Measurements from ENCODE around the gene FAAP20. TPM values are rescaled to one million over a fixed set of nuclear protein-coding genes. Genes with fewer than 3 reads are reported as not detected.

Gene FAAP20
- total RNA-seq, 2 experiments from 2014 or later = 61.3 to 66.2 TPM

DNA sequence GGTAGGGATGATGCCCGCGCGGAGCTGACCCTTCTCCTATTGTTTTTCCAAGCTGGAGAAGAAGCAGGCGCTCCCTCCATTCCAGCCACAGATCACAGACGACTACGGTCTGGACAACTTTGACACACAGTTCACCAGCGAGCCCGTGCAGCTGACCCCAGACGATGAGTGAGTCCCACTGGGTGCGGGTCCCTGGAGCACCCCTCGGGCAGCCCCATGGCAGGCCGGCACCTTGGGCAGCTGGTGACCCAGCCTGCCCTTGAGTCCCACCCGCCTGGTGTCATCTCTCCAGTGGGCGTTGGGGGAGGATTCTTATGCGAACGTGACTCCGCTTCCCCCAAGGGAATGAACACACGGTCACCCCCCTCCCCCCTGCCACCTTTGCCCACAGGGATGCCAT is 10.0 kb downstream of the FAAP20 start:
- no peaks in the 10 kb centered on the region for H3K9me3 Mint-ChIP-seq
- CTCF ChIA-PET = interaction anchor here (1.8 kb wide), 1 partner anchor 10 kb away, joined by 7 read pairs; no protein-coding TSS in a partner anchor

GRCh38 chr1:2183937-2184334 is 10.6 kb downstream of the FAAP20 start:
- Mint-ChIP-seq H3K27ac (no peak overlapping the region), H3K9me3 (no peaks in the 10 kb centered on the region), H3K4me3 (no peak overlapping the region), H3K27me3 (no peaks in the 10 kb centered on the region), H3K4me1 (no peaks in the 10 kb centered on the region), H3K36me3 (ENCODE audit: low read depth) (no peaks in the 10 kb centered on the region)
- ChIA-PET POLR2A (no interaction called here), CTCF (no interaction called here)
- DNase-seq = no peak

More for the DNA sequence above, 10.0 kb downstream of the FAAP20 start:
- Mint-ChIP-seq H3K4me3 (no peak overlapping the region), H3K27me3 (no peaks in the 10 kb centered on the region), H3K36me3 (ENCODE audit: low read depth) (no peaks in the 10 kb centered on the region), H3K27ac (no peak overlapping the region), H3K4me1 (peaks cover 2% of the 10 kb centered on the region)
- POLR2A ChIA-PET = no interaction called here
- no peak for DNase-seq

- ChIA-PET POLR2A (no interaction called here), CTCF (interaction anchor here (1.6 kb wide), 1 partner anchor 8 kb away, joined by 7 read pairs; no protein-coding TSS in a partner anchor)
- H3K27me3 Mint-ChIP-seq = no peaks in the 10 kb centered on the region
- no peaks in the 10 kb centered on the region for H3K36me3 Mint-ChIP-seq (ENCODE audit: low read depth)
- no peaks in the 10 kb centered on the region for H3K9me3 Mint-ChIP-seq
- no peak for DNase-seq
- peak overlapping the region; percentile 1 for H3K27ac Mint-ChIP-seq
- H3K4me1 Mint-ChIP-seq = no peaks in the 10 kb centered on the region
- H3K4me3 Mint-ChIP-seq = no peak overlapping the region
Measured at GRCh38 chr1:2182376-2182775, 12.2 kb downstream of the FAAP20 start.

- no peak overlapping the region for H3K27ac Mint-ChIP-seq
- no peaks in the 10 kb centered on the region for H3K27me3 Mint-ChIP-seq
- H3K4me3 Mint-ChIP-seq = no peak overlapping the region
- no peaks in the 10 kb centered on the region for H3K36me3 Mint-ChIP-seq (ENCODE audit: low read depth)
- no peak for DNase-seq
- ChIA-PET CTCF (no interaction called here), POLR2A (no interaction called here)
- H3K4me1 Mint-ChIP-seq = no peaks in the 10 kb centered on the region
- H3K9me3 Mint-ChIP-seq = no peaks in the 10 kb centered on the region
Measured at GRCh38 chr1:2181752-2182151, 12.8 kb downstream of the FAAP20 start.

DNA sequence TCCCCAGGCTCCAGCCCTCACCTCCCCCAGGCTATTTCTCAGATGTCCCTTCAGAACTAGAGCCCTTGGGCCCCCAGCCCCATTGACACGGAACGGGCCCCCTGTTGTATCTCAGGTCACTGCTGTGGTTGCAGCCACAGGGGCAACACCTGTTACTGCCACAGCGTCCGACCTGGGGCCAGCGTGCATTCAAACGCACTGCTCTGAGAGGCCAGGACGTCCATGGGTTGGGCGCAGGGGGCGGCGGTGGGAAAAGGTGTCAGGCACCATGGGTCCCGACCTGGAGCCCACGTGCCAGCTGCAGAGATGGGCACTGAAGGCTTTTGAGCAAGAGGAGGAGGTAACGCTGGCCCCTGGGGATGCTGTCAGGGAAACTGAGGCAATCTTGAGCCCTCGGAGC is 13.3 kb downstream of the FAAP20 start:
- CTCF ChIA-PET = no interaction called here

GRCh38 chr1:2180297-2181245 is 14.0 kb downstream of the FAAP20 start:
- ChIA-PET CTCF (no interaction called here), POLR2A (no interaction called here)
- Mint-ChIP-seq H3K4me1 (no peaks in the 10 kb centered on the region), H3K9me3 (no peaks in the 10 kb centered on the region), H3K36me3 (ENCODE audit: low read depth) (no peaks in the 10 kb centered on the region), H3K4me3 (no peak overlapping the region), H3K27me3 (no peaks in the 10 kb centered on the region), H3K27ac (no peak overlapping the region)
- DNase-seq = no peak

More for the DNA sequence above, 13.3 kb downstream of the FAAP20 start:
- no peaks in the 10 kb centered on the region for H3K4me1 Mint-ChIP-seq
- POLR2A ChIA-PET = no interaction called here
- DNase-seq = no peak
- H3K9me3 Mint-ChIP-seq = no peaks in the 10 kb centered on the region
- no peak overlapping the region for H3K27ac Mint-ChIP-seq
- no peak overlapping the region for H3K4me3 Mint-ChIP-seq
- H3K36me3 Mint-ChIP-seq (ENCODE audit: low read depth) = no peaks in the 10 kb centered on the region
- no peaks in the 10 kb centered on the region for H3K27me3 Mint-ChIP-seq

- no peak for DNase-seq
- no peaks in the 10 kb centered on the region for H3K36me3 Mint-ChIP-seq (ENCODE audit: low read depth)
- no peak overlapping the region for H3K27ac Mint-ChIP-seq
- ChIA-PET POLR2A (no interaction called here), CTCF (no interaction called here)
- H3K9me3 Mint-ChIP-seq = no peaks in the 10 kb centered on the region
- H3K27me3 Mint-ChIP-seq = no peaks in the 10 kb centered on the region
- peaks cover 2% of the 10 kb centered on the region for H3K4me1 Mint-ChIP-seq
- H3K4me3 Mint-ChIP-seq = no peak overlapping the region
Measured at GRCh38 chr1:2179283-2180013, 15.1 kb downstream of the FAAP20 start.

DNA sequence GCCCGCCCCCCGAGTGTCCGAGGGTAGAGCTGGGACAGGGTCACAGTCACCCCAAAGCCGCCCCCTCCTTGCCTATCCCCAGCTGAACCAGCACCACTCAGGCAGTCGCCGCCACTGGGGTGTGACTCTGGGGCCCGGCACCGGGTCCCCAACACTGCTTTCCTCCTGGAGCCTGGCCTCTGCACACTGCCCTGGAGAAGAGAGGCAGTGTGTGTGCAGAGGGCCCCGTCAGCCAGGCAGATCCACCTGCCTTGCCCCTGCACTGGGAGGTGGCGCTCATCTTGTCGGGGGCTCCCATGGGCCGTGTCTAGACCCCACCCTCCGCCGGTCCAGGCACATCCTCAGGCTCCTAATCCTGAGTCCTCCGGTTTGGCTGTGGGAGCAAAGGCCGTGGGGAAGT is 15.7 kb downstream of the FAAP20 start:
- H3K9me3 Mint-ChIP-seq = no peaks in the 10 kb centered on the region
- CTCF ChIA-PET = no interaction called here
- H3K4me3 Mint-ChIP-seq = no peak overlapping the region
- no peaks in the 10 kb centered on the region for H3K27me3 Mint-ChIP-seq
- no peak overlapping the region for H3K27ac Mint-ChIP-seq
- peaks cover 2% of the 10 kb centered on the region for H3K4me1 Mint-ChIP-seq
- no peaks in the 10 kb centered on the region for H3K36me3 Mint-ChIP-seq (ENCODE audit: low read depth)
- DNase-seq = no peak
- POLR2A ChIA-PET = no interaction called here

DNA sequence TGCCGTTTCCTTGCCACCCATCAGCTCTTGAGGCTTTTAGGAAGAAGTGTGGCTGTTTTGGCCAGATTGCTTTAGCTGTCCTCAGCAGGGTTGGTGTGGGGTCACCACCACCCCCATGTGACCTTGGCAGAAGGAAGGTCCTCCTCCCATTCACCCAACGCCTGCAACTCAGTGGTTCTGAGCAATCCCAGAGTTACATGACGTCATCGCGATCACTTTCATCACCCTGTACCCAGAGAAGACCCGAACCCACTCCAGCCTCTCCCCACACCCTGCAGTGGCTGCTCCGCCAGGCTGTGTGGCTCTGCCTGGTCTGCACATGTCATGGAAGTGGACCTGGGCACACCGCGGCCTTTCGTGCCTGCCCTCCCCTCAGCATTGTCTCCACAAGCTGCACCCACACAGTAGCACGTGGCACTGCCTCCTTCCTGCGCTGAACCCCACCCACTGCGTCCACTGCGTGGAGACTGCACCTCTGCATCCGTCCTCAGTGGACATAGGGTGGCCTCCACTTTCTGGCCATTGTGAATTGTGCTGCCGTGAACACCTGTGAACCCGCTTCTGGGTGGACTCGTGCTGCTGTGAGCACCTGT is 16.5 kb downstream of the FAAP20 start:
- POLR2A ChIA-PET = no interaction called here
- H3K27ac Mint-ChIP-seq = peak overlapping the region; percentile 19
- peaks cover 2% of the 10 kb centered on the region for H3K4me1 Mint-ChIP-seq
- no peak for DNase-seq
- no peaks in the 10 kb centered on the region for H3K27me3 Mint-ChIP-seq
- CTCF ChIA-PET = no interaction called here
- no peaks in the 10 kb centered on the region for H3K9me3 Mint-ChIP-seq
- no peak overlapping the region for H3K4me3 Mint-ChIP-seq
- H3K36me3 Mint-ChIP-seq (ENCODE audit: low read depth) = no peaks in the 10 kb centered on the region

- H3K27me3 Mint-ChIP-seq = no peaks in the 10 kb centered on the region
- no peaks in the 10 kb centered on the region for H3K36me3 Mint-ChIP-seq (ENCODE audit: low read depth)
- H3K27ac Mint-ChIP-seq = no peak overlapping the region
- POLR2A ChIA-PET = no interaction called here
- CTCF ChIA-PET = no interaction called here
- H3K4me3 Mint-ChIP-seq = no peak overlapping the region
- H3K4me1 Mint-ChIP-seq = peaks cover 2% of the 10 kb centered on the region
- DNase-seq = no peak
- no peaks in the 10 kb centered on the region for H3K9me3 Mint-ChIP-seq
Measured at GRCh38 chr1:2177541-2177940, 17.0 kb downstream of the FAAP20 start.

DNA sequence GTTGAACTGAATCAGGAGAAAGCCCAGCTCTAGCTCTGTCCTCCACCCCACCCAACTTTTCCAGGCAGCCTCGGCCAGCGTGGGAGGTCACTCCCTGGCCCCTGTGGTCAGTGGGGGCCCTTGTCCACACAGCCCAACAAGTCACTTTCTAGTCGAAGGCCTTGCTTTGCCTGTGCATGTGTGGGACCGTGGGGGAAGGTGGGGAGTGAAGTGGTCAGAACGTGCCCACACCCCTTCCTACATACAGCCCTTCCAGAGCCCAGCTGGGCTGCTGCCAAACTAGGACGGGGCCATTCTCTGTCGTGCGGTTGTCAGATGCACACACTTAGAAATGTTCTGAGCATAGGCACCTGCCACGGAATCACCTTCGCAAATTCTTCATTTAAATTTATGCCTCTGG is 18.0 kb downstream of the FAAP20 start:
- Mint-ChIP-seq H3K36me3 (ENCODE audit: low read depth) (no peaks in the 10 kb centered on the region), H3K4me3 (no peak overlapping the region)

GRCh38 chr1:2175681-2176454 is 18.7 kb downstream of the FAAP20 start:
- H3K27ac Mint-ChIP-seq = no peak overlapping the region
- ChIA-PET CTCF (interaction anchor here (2.1 to 2.9 kb wide), 2 partner anchors 11 to 26 kb away, joined by 10 to 13 read pairs; no protein-coding TSS in a partner anchor), POLR2A (no interaction called here)
- H3K36me3 Mint-ChIP-seq (ENCODE audit: low read depth) = no peaks in the 10 kb centered on the region
- DNase-seq = no peak
- H3K27me3 Mint-ChIP-seq = no peaks in the 10 kb centered on the region
- peaks cover 2% of the 10 kb centered on the region for H3K4me1 Mint-ChIP-seq
- no peak overlapping the region for H3K4me3 Mint-ChIP-seq
- H3K9me3 Mint-ChIP-seq = no peaks in the 10 kb centered on the region

More for the DNA sequence above, 18.0 kb downstream of the FAAP20 start:
- ChIA-PET CTCF (no interaction called here), POLR2A (no interaction called here)
- peaks cover 2% of the 10 kb centered on the region for H3K4me1 Mint-ChIP-seq
- H3K9me3 Mint-ChIP-seq = no peaks in the 10 kb centered on the region
- no peak for DNase-seq
- no peak overlapping the region for H3K27ac Mint-ChIP-seq
- no peaks in the 10 kb centered on the region for H3K27me3 Mint-ChIP-seq
